ENCODE results near the gene ANKRD24. TPM values are rescaled to one million over a fixed set of nuclear protein-coding genes. Genes with fewer than 3 reads are reported as not detected.

ANKRD24 gene
- total and polyA plus RNA-seq, 2 of the 13 experiments (the other 11 are each of a cell fraction or from before 2014, with no cell fraction given) = 0.13 to 0.24 TPM

GRCh38 chr19:4233282-4233853 lies 50.9 kb downstream of the ANKRD24 start (continued):
- TF ChIP-seq ZNF646 (CRISPR knock-in tag; IDR thresholded peaks at IDR 0.05) (no peak; the same call in 1 of the 2 replicates), DBP (CRISPR knock-in tag; IDR thresholded peaks at IDR 0.05; ENCODE audit: not compliant biosample characterization) (no peak), KDM1A (CRISPR knock-in tag; IDR thresholded peaks at IDR 0.05) (peak; percentile 99), MTF2 (CRISPR knock-in tag; IDR thresholded peaks at IDR 0.05; ENCODE audit: borderline replicate concordance) (no peak), SP2 (CRISPR knock-in tag; IDR thresholded peaks at IDR 0.05) (no peak; the same call in 1 of the 2 replicates), SNAI1 (CRISPR knock-in tag; IDR thresholded peaks at IDR 0.05; ENCODE audit: borderline replicate concordance) (no peak), GABPA (IDR thresholded peaks at IDR 0.05; ENCODE audit: low read depth, low read length) (no peak), GABPA (CRISPR knock-in tag; IDR thresholded peaks at IDR 0.05; ENCODE audit: low read depth) (peak; percentile 28; the same call in 1 of the 2 replicates), ZFP90 (CRISPR knock-in tag; IDR thresholded peaks at IDR 0.05; ENCODE audit: borderline replicate concordance) (no peak), HMGXB3 (CRISPR knock-in tag; IDR thresholded peaks at IDR 0.05; ENCODE audit: borderline replicate concordance) (no peak), ZFP41 (CRISPR knock-in tag; IDR thresholded peaks at IDR 0.05; ENCODE audit: borderline replicate concordance) (no peak), ZNF280D (CRISPR knock-in tag; IDR thresholded peaks at IDR 0.05) (no peak; the same call in 1 of the 2 replicates), ZNF709 (CRISPR knock-in tag; IDR thresholded peaks at IDR 0.05) (no peak), ZNF337 (CRISPR knock-in tag; IDR thresholded peaks at IDR 0.05; ENCODE audit: borderline replicate concordance, low read depth) (no peak), MTF1 (CRISPR knock-in tag; IDR thresholded peaks at IDR 0.05) (no peak)
